Endothelial cell of hepatic sinusoid (primary cell): Measurements from ENCODE around the gene MDH1B.

Experiments
- in situ Hi-C: cut with HindIII; loops from 2 replicates; pipeline ENCODE4 v1.10.0; 2017; ENCODE audit warnings: low sequenced_read_pairs

Gene MDH1B

GRCh38 chr2:206698811-206699210, 66.3 kb downstream of the MDH1B start:
- in situ Hi-C loops, result no loop called here

DNA sequence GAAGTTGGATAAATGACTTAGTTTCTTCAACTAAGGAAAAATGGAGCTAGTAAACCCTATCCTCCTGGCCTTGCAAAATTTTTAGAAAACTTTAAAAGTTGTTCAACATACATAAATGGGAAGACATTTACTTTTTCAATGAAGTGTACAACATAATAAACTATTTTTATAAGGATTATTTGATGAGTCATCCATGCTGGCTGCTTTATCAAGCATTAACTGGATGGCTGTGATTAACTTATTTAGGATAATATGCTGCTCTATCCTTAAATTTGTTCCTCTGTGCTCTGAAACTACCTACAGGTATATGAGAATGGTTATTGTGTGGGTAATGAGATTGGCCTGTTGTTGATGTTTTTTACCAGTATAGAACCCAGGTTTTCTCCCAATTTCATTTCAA, 68.2 kb downstream of the MDH1B start:
- in situ Hi-C loops, result no loop called here

DNA sequence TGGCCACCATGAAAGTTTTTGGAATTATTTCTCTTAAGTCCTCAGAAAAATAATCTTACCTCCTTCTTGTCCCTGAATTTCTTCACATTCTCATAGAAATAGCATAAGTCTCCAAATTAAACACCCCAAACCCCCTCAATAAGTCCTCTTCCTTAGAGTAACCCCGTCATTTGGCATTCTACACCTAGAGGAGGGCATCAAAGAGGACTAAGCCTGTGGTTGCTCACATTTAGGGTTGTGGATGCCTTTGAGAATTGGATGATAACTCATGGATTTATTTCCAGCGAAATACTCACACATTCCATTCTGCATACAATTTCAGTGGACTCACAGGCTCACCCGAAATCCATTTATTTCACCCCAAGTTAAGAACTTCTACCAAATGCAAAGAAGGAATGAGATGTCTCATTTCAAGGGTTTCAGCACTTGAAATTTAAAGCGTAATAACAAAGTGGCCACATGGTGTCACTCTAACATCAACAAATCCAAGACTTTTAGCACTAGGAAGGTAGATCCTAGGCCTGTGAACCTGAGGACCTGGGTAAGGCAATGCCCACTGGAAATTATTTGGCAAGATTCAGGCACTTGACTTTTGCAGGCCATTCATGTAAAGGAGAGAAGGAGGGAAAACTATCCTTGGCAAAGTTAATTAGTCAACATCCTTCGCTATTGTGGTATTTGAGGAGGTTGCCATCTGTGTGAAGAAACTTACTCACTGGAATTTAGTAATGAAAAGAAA, 71.6 kb downstream of the MDH1B start:
- in situ Hi-C loops, result no loop called here

GRCh38 chr2:206692971-206693370, 72.2 kb downstream of the MDH1B start:
- in situ Hi-C loops, result no loop called here

DNA sequence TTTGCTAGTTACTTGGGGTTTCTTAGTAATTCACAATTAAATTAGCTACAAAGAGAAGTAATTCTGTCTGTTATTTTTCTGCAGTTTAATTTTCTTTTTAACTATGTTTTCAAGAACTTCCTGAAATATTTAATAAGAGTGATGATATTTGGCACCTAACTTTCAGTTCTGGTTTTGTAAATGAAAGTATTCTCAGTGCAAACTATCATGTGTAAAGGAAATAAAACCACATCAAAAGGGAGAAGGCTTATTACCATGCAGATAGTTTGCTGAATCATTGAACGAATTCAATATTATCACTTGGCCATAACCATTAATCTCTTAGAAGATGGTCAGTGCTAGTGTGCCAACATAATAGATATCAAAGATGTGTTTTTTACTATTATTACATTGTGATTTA, 76.1 kb downstream of the MDH1B start:
- in situ Hi-C loops, result no loop called here

GRCh38 chr2:206688453-206688852, 76.7 kb downstream of the MDH1B start:
- in situ Hi-C loops, result no loop called here
